Neural cell (in vitro differentiated cells): ENCODE data around the gene XXYLT1. TPM values are rescaled to one million over a fixed set of nuclear protein-coding genes. Genes with fewer than 3 reads are reported as not detected.

ENCODE experiments used
- H2AFZ ChIP-seq: fragments of 200-600, 300-800 bp; sonication (generic), shearing (Covaris generic); 2 replicates; pipeline ENCODE4 v1.6.0; 2014; ENCODE audit warnings: low read depth, mild to moderate bottlenecking, antibody characterized with exemption, low read length, moderate library complexity
- H3F3A ChIP-seq: fragments of 200-600 bp; shearing (Covaris generic); 2 replicates; pipeline ENCODE4 v1.6.1; 2016; ENCODE audit warnings: mild to moderate bottlenecking, moderate library complexity, mixed read lengths, antibody characterized with exemption, low read length; ENCODE audit not compliant: insufficient read depth, poor library complexity, severe bottlenecking
- H3K27ac ChIP-seq: fragments of 200-600, 300-800 bp; sonication (generic), shearing (Covaris generic); 2 replicates; pipeline ENCODE4 v1.5.1; 2014; ENCODE audit warnings: mild to moderate bottlenecking, low read length, moderate library complexity
- H3K27me3 ChIP-seq: fragments of 300-800, 200-600 bp; sonication (generic), shearing (Covaris generic); 2 replicates; pipeline ENCODE4 v1.6.0; 2014; ENCODE audit warnings: mild to moderate bottlenecking, low read depth, low read length, moderate library complexity; ENCODE audit not compliant: insufficient read depth
- H3K36me3 ChIP-seq: fragments of 300-800, 200-600 bp; sonication (generic), shearing (Covaris generic); 2 replicates; pipeline ENCODE4 v1.5.1; 2014; ENCODE audit warnings: mild to moderate bottlenecking, antibody characterized with exemption, low read length, moderate library complexity; ENCODE audit not compliant: insufficient read depth
- H3K4me2 ChIP-seq: fragments of 300-800, 200-600 bp; sonication (generic), shearing (Covaris generic); 2 replicates; pipeline ENCODE4 v1.6.0; 2014; ENCODE audit warnings: mild to moderate bottlenecking, low read length
- H3K4me3 ChIP-seq: fragments of 300-800, 200-600 bp; sonication (generic), shearing (Covaris generic); 2 replicates; pipeline ENCODE4 v1.5.1; 2014; ENCODE audit warnings: mild to moderate bottlenecking, low read length, moderate library complexity
- H3K79me2 ChIP-seq: fragments of 200-600 bp; shearing (Covaris generic); replicated peaks from 2 replicates; pipeline ENCODE4 v1.6.0; 2014; ENCODE audit warnings: mild to moderate bottlenecking, low read length, moderate library complexity; ENCODE audit not compliant: insufficient read depth
- H3K9ac ChIP-seq: fragments of 300-800, 200-600 bp; sonication (generic), shearing (Covaris generic); 2 replicates; pipeline ENCODE4 v1.6.1; 2016; ENCODE audit warnings: mild to moderate bottlenecking, low read length, mixed read lengths
- H3K9me2 ChIP-seq: fragments of 200-600 bp; shearing (Covaris generic); 2 replicates; pipeline ENCODE4 v1.6.1; 2016; ENCODE audit warnings: mild to moderate bottlenecking, low read length, mixed read lengths; ENCODE audit not compliant: insufficient read depth
- H3K9me3 ChIP-seq: fragments of 200-600, 300-800 bp; sonication (generic), shearing (Covaris generic); 2 replicates; pipeline ENCODE4 v1.6.1; 2016; ENCODE audit warnings: mild to moderate bottlenecking, mixed run types, low read length, moderate library complexity, mixed read lengths
- H4K20me1 ChIP-seq: fragments of 200-600 bp; shearing (Covaris generic); 2 replicates; pipeline ENCODE4 v1.6.1; 2016; ENCODE audit warnings: mild to moderate bottlenecking, mixed run types; ENCODE audit not compliant: insufficient read depth
- EP300 ChIP-seq: fragments of 450-650 bp; conservative IDR thresholded peaks from 2 replicates; pipeline ENCODE4 v1.6.1; 2014; ENCODE audit warnings: antibody characterized with exemption, mild to moderate bottlenecking, moderate library complexity; ENCODE audit not compliant: poor library complexity, severe bottlenecking
- EZH2 ChIP-seq: fragments of 200-600, 300-800 bp; shearing (Covaris generic), sonication (generic); IDR thresholded peaks from 2 replicates; pipeline ENCODE4 v1.6.1; 2014; ENCODE audit warnings: antibody characterized with exemption, low read length, borderline replicate concordance, mild to moderate bottlenecking; ENCODE audit not compliant: insufficient read depth, poor library complexity, severe bottlenecking
- MXI1 ChIP-seq: fragments of 450-650 bp; conservative IDR thresholded peaks from 2 replicates; pipeline ENCODE4 v1.6.1; 2014; ENCODE audit warnings: antibody characterized with exemption, mild to moderate bottlenecking; ENCODE audit not compliant: poor library complexity, severe bottlenecking
- POLR2AphosphoS5 ChIP-seq: IDR thresholded peaks from 2 replicates; pipeline ENCODE4 v1.6.1; 2012
- RAD21 ChIP-seq: fragments of 450-650 bp; conservative IDR thresholded peaks from 2 replicates; pipeline ENCODE4 v1.6.1; 2014; ENCODE audit warnings: antibody characterized with exemption, mild to moderate bottlenecking, moderate library complexity
- REST ChIP-seq: IDR thresholded peaks from 2 replicates; pipeline ENCODE4 v1.6.1; 2012; ENCODE audit warnings: borderline replicate concordance
- SMC3 ChIP-seq: fragments of 450-650 bp; conservative IDR thresholded peaks from 2 replicates; pipeline ENCODE4 v1.6.1; 2014; ENCODE audit warnings: antibody characterized with exemption, mild to moderate bottlenecking, moderate library complexity; ENCODE audit not compliant: poor library complexity
- TAF1 ChIP-seq: IDR thresholded peaks from 2 replicates; pipeline ENCODE4 v1.6.1; 2012; ENCODE audit warnings: low read depth
- polyA plus RNA-seq: library from polyadenylated mRNA; depleted of rRNA; stranded (reverse); fragments of >200 nt; gene quantifications from 2 replicates; pipeline ENCODE4 v1.2.3, GENCODE V29; 2014
- TF ChIP-seq, protein P1 (sequence below): fragments of 450-650 bp; IDR thresholded peaks from 2 replicates; pipeline ENCODE4 v1.5.1; 2014; ENCODE audit warnings: antibody characterized with exemption, mild to moderate bottlenecking, moderate library complexity; ENCODE audit not compliant: poor library complexity, severe bottlenecking

XXYLT1 gene
- polyA plus RNA-seq, 1 donor from 2014 or later: 25.4 TPM

DNA sequence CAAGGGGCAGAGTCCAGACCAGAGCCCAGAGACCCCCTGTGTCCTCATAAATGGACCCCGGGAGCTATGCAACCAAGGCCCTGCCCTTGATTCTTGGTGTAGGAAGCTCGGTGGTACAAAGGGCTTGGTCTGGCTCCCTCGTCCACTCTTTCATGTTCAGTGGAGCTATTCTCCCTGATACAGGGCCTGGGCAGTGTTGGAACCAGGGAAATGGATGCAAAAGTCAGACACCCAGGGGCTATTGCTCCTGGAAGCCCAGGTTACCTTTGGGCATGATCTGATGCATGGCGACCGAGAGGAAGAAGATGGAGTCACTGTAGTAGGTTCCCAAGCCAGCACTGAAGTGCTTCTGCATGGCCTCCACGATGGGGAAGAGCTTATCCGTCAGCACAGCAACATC is 44.5 kb downstream of the XXYLT1 start:
- Histone ChIP-seq H3K4me2 (no peak overlapping the region), H3K9me3 (no peaks in the 10 kb centered on the region), H2AFZ (no peak overlapping the region), H3K79me2 (no peaks in the 10 kb centered on the region), H3K27me3 (no peaks in the 10 kb centered on the region), H3K4me3 (no peak overlapping the region), H3K36me3 (no peaks in the 10 kb centered on the region), H3F3A (no peaks in the 10 kb centered on the region), H3K9ac (no peak overlapping the region), H3K27ac (no peak overlapping the region), H4K20me1 (no peaks in the 10 kb centered on the region), H3K9me2 (no peaks in the 10 kb centered on the region)
- TF ChIP-seq TAF1 (no peak), EZH2 (no peak), RAD21 (no peak), REST (no peak), MXI1 (no peak), SMC3 (no peak)

DNA sequence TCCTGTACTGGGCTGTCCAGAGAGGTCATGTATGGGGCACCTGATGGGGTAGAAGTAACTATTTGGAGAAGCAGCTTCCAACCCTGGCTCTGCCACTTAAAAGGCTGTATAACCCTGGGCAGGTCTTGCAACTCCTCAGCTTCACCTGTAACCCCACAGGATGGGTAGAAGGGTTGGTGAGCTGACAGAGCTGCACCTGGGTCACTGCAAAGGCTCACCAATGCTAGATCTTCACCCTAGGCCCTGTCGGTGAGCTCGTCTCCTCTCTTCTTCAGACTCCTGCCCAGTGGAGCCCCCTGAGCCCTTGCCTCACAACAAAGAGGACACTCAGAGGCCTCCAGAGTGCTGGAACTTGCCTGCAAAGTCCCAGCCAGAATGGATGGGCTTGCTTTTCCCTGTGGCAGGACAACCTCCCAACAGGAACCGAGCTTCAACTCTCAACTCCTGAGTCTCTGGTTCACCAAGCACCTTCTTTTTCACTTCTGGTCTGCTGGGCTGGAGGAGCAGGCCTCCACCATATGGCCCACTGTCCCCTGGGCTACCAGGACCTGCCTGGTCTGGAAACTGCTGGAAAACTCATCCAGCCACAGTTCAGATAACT is 45.9 kb downstream of the XXYLT1 start:
- Histone ChIP-seq H3K79me2 (no peaks in the 10 kb centered on the region), H3K4me2 (no peak overlapping the region), H3K27me3 (no peaks in the 10 kb centered on the region), H3F3A (no peaks in the 10 kb centered on the region), H3K9ac (no peak overlapping the region), H3K9me2 (no peaks in the 10 kb centered on the region), H3K27ac (no peak overlapping the region), H3K36me3 (no peaks in the 10 kb centered on the region), H3K4me3 (no peak overlapping the region), H3K9me3 (no peaks in the 10 kb centered on the region), H2AFZ (no peak overlapping the region), H4K20me1 (no peaks in the 10 kb centered on the region)
- TF ChIP-seq TAF1 (no peak), MXI1 (no peak), RAD21 (no peak), EZH2 (no peak), REST (no peak), SMC3 (no peak), POLR2AphosphoS5 (no peak), EP300 (no peak)
- TF ChIP-seq, protein P1, sequence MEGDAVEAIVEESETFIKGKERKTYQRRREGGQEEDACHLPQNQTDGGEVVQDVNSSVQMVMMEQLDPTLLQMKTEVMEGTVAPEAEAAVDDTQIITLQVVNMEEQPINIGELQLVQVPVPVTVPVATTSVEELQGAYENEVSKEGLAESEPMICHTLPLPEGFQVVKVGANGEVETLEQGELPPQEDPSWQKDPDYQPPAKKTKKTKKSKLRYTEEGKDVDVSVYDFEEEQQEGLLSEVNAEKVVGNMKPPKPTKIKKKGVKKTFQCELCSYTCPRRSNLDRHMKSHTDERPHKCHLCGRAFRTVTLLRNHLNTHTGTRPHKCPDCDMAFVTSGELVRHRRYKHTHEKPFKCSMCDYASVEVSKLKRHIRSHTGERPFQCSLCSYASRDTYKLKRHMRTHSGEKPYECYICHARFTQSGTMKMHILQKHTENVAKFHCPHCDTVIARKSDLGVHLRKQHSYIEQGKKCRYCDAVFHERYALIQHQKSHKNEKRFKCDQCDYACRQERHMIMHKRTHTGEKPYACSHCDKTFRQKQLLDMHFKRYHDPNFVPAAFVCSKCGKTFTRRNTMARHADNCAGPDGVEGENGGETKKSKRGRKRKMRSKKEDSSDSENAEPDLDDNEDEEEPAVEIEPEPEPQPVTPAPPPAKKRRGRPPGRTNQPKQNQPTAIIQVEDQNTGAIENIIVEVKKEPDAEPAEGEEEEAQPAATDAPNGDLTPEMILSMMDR: no peak
